BE2C (cell line): ENCODE measurements around the gene HNRNPC.

Experiments
- DNase-seq: peaks from one replicate; pipeline ENCODE4 v3.0.0-alpha.2; 2020
- H3K27me3 ChIP-seq: fragments of 250-450 bp; sonication (Bioruptor Pico); 2 replicates; pipeline ENCODE4 v1.5.1; 2020; ENCODE audit warnings: mild to moderate bottlenecking
- H3K36me3 ChIP-seq: fragments of 250-450 bp; sonication (Bioruptor Pico); 2 replicates; pipeline ENCODE4 v1.5.1; 2020; ENCODE audit warnings: mild to moderate bottlenecking
- H3K4me1 ChIP-seq: fragments of 250-450 bp; sonication (Bioruptor Pico); 2 replicates; pipeline ENCODE4 v1.5.1; 2020
- H3K4me3 ChIP-seq: 2 replicates; pipeline ENCODE4 v1.5.1; 2011; ENCODE audit warnings: low read depth, low read length
- H3K9me3 ChIP-seq: fragments of 250-450 bp; sonication (Bioruptor Pico); 2 replicates; pipeline ENCODE4 v1.5.1; 2020
- TF ChIP-seq, protein P1 (sequence below): IDR thresholded peaks from 2 replicates; pipeline ENCODE4 v1.5.1; 2012; ENCODE audit warnings: mild to moderate bottlenecking, low read depth, low read length

The HNRNPC gene

DNA sequence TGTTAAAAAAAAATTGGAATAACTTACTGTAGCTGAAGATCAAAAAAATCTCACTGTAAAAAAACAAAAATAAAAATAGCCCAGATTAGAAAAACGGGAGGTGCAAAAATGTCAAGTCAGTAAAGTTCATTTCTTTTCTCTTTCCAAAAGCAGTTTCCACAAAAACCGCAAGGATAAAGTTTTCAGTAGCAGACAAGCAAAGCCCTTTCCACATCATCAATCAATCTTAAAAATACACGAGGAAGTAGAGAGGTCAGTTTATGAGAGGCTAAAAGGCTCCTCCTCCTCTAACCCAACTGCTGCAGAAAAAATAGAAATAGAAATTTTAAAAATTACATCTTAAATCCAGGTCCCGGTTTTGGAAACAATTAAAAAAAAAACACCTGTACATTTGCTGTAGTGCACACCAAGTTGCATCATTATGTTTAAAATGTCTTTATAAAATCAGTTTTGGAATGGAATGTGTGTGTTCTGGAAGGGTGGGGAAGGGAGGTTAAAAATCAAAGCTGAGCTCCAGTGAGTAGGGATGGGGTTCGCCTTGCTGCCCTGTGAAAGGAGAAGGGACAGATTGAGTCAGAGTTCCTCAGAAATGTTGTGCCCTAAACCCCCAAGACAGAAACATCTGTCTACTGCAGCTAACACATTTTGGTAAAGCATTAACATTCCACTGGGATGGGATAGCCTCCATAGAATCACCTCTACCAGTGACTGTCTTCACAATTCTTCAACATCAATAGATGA, 5.8 kb downstream of the HNRNPC start:
- H3K36me3 ChIP-seq = peaks cover 94% of the 10 kb centered on the region
- H3K4me3 ChIP-seq = 0 out of 2 replicates have a peak overlapping the region, but pooled peaks have one; percentile 2
- peaks cover 2% of the 10 kb centered on the region; the same call in 1 of the 2 replicates for H3K4me1 ChIP-seq

DNA sequence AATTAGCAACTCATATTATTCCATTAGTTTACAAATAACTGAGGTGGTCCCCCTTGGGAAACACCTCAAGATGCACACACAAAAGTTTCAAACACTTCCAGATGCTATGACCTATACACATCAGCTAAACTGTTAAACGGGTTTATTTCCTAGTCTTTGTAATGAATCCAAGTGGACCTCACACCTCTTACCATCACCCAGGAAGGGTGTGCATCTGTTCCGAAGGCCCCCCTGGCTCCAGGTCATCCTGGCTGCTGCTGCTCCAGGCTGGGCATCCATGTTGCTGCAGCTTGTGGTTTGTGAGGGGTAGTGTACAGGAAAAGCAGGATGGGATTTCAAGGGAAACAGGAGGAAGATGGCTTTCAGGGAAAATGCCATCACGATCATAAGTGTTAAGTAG, 6.8 kb downstream of the HNRNPC start:
- Histone ChIP-seq H3K27me3 (no peaks in the 10 kb centered on the region), H3K9me3 (no peaks in the 10 kb centered on the region), H3K36me3 (peaks cover 94% of the 10 kb centered on the region), H3K4me3 (no peak overlapping the region), H3K4me1 (peaks cover 2% of the 10 kb centered on the region; the same call in 1 of the 2 replicates)
- DNase-seq = no peak
- TF ChIP-seq, protein P1, sequence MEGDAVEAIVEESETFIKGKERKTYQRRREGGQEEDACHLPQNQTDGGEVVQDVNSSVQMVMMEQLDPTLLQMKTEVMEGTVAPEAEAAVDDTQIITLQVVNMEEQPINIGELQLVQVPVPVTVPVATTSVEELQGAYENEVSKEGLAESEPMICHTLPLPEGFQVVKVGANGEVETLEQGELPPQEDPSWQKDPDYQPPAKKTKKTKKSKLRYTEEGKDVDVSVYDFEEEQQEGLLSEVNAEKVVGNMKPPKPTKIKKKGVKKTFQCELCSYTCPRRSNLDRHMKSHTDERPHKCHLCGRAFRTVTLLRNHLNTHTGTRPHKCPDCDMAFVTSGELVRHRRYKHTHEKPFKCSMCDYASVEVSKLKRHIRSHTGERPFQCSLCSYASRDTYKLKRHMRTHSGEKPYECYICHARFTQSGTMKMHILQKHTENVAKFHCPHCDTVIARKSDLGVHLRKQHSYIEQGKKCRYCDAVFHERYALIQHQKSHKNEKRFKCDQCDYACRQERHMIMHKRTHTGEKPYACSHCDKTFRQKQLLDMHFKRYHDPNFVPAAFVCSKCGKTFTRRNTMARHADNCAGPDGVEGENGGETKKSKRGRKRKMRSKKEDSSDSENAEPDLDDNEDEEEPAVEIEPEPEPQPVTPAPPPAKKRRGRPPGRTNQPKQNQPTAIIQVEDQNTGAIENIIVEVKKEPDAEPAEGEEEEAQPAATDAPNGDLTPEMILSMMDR = no peak

More for the DNA sequence above, 5.8 kb downstream of the HNRNPC start:
- TF ChIP-seq, protein P1 = no peak
- no peaks in the 10 kb centered on the region for H3K27me3 ChIP-seq
- DNase-seq = no peak
- no peaks in the 10 kb centered on the region for H3K9me3 ChIP-seq

GRCh38 chr14:21261824-21262223, 7.4 kb downstream of the HNRNPC start:
- TF ChIP-seq, protein P1 = no peak
- Histone ChIP-seq H3K27me3 (no peaks in the 10 kb centered on the region), H3K36me3 (peaks cover 96% of the 10 kb centered on the region), H3K4me3 (no peak overlapping the region), H3K4me1 (peaks cover 2% of the 10 kb centered on the region; the same call in 1 of the 2 replicates), H3K9me3 (no peaks in the 10 kb centered on the region)
- DNase-seq = no peak

GRCh38 chr14:21258889-21259787, 10.1 kb downstream of the HNRNPC start:
- Histone ChIP-seq H3K27me3 (no peaks in the 10 kb centered on the region), H3K36me3 (peaks cover 92% of the 10 kb centered on the region), H3K4me3 (no peak overlapping the region), H3K4me1 (peaks cover 2% of the 10 kb centered on the region; the same call in 1 of the 2 replicates), H3K9me3 (no peaks in the 10 kb centered on the region)
- DNase-seq = no peak
- TF ChIP-seq, protein P1 = no peak

GRCh38 chr14:21258005-21258888, 11.0 kb downstream of the HNRNPC start:
- Histone ChIP-seq H3K4me3 (no peak overlapping the region), H3K27me3 (no peaks in the 10 kb centered on the region), H3K36me3 (peaks cover 89% of the 10 kb centered on the region), H3K4me1 (peaks cover 2% of the 10 kb centered on the region; the same call in 1 of the 2 replicates), H3K9me3 (no peaks in the 10 kb centered on the region)
- DNase-seq = no peak
- TF ChIP-seq, protein P1 = no peak
